ENCODE results near the gene PEPD.

Gene PEPD

GRCh38 chr19:33349319-33350289 lies 172.0 kb downstream of the PEPD start:
- DNase-seq = no peak

GRCh38 chr19:33348301-33349010 lies 173.1 kb downstream of the PEPD start:
- no peak for DNase-seq

GRCh38 chr19:33347300-33347699 lies 174.3 kb downstream of the PEPD start:
- no peak for DNase-seq

GRCh38 chr19:33346665-33347064 lies 174.9 kb downstream of the PEPD start:
- no peak for DNase-seq

DNA sequence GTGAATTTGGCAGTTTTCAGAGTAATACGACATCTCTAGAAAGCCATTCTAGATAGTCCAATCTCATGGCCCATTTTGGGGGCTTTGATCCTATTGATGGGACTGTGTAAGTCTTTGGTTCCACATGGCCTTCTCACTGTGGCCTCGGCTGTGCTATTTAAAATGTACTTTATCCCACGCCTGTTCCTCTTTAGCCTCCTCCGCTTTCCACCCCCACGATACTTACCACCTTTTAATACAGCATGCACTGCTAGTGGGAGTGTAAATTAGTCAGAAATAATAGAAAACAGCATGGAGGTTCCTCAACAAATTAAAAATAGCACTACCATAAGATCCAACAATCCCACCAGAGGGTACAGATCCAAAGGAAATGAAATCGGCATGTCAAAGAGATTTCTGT lies 176.4 kb downstream of the PEPD start:
- DNase-seq = no peak

DNA sequence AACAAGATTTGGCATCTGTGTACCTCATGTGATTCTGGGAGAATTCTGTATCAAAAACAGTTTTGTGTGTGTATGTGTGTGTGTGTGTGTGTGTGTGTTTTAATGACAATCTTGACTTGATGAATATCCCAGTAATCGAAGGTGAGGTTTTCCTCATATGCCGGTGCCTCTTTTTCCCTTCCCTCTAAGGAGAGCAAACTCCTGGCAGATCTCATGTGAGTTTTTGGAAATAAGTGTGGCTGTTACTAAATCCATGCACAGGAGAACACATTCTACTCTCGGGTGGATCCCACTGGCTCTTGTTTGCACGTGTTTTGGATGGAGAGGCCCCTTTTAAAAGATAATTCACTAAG lies 177.0 kb downstream of the PEPD start:
- DNase-seq = no peak

- peak; percentile 18 for DNase-seq
Observed at GRCh38 chr19:33343859-33344572, 177.6 kb downstream of the PEPD start.

DNA sequence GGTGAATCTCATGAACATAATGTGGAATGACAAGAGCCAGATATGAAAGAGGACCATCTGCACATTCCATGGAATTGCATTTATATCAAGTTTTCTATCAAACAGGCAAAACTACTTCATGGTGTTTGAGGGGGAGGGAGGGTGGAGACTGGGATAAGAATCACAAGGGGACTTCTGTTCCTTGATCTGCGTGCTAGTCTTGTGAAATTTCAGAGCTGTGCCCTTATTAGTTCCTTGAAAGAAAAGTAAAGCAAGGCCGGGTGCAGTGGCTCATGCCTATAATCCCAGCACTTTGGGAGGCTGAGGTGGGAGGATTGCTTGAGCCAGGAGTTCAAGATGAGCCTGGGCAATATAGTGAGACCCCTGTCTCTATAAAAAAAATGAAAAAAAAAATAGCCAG lies 178.3 kb downstream of the PEPD start:
- no peak for DNase-seq

DNA sequence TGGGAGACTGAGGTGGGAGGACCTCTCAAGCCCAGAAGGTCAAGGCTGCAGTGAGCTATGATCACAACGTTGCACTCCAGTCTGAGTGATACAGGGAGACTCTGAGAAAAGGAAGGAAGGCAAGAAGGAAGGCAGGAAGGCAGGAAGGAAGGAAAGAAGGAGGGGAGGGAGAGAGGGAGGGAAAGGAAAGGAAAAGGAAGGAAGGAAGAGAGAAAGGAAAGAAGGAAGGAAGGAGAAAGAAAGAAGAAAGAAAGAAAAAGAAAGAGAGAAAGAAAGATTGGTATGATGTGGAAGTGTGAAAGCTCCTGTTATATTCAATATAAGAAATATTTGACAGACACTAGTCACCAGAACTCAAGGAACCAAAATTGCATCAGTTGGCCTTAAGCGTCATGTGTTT lies 180.6 kb downstream of the PEPD start:
- DNase-seq = no peak

GRCh38 chr19:33339016-33339984 lies 182.3 kb downstream of the PEPD start:
- DNase-seq = no peak

Data from NCI-H69 (cell line).